H9 (cell line): ENCODE results near the gene KPTN. TPM values are rescaled to one million over a fixed set of nuclear protein-coding genes. Genes with fewer than 3 reads are reported as not detected.

Source experiments
- DNase-seq: peaks from one replicate; pipeline ENCODE4 v3.0.0-alpha.2; 2017
- H2AFZ ChIP-seq: one replicate; pipeline ENCODE4 v1.6.1; 2013; ENCODE audit warnings: mild to moderate bottlenecking, low read length, control low read depth, moderate library complexity
- H2AK5ac ChIP-seq: 2 replicates; pipeline ENCODE4 v1.6.1; 2013; ENCODE audit warnings: low read length, control low read depth, mixed read lengths; ENCODE audit not compliant: insufficient read length
- H2BK120ac ChIP-seq: one replicate; pipeline ENCODE4 v1.6.1; 2013; ENCODE audit warnings: low read depth, mild to moderate bottlenecking, low read length, control low read depth, inconsistent platforms; ENCODE audit not compliant: poor library complexity, severe bottlenecking
- H2BK12ac ChIP-seq: 2 replicates; pipeline ENCODE4 v1.6.1; 2013; ENCODE audit warnings: low read length, control low read depth, mixed read lengths, low read depth; ENCODE audit not compliant: insufficient read length
- H2BK15ac ChIP-seq: 2 replicates; pipeline ENCODE4 v1.6.1; 2013; ENCODE audit warnings: low read depth, low read length, control low read depth
- H2BK20ac ChIP-seq: one replicate; pipeline ENCODE4 v1.6.1; 2013; ENCODE audit warnings: low read depth, mild to moderate bottlenecking, low read length, control low read depth, inconsistent platforms; ENCODE audit not compliant: poor library complexity, severe bottlenecking
- H2BK5ac ChIP-seq: 2 replicates; pipeline ENCODE4 v1.6.1; 2013; ENCODE audit warnings: low read length, control low read depth, mixed read lengths; ENCODE audit not compliant: insufficient read length
- H3K14ac ChIP-seq: 2 replicates; pipeline ENCODE4 v1.6.1; 2013; ENCODE audit warnings: low read length, control low read depth; ENCODE audit not compliant: insufficient read depth
- H3K18ac ChIP-seq: 2 replicates; pipeline ENCODE4 v1.6.1; 2013; ENCODE audit warnings: low read depth, mild to moderate bottlenecking, mixed read lengths, low read length, control low read depth; ENCODE audit not compliant: insufficient read length
- H3K23ac ChIP-seq: 2 replicates; pipeline ENCODE4 v1.6.1; 2013; ENCODE audit warnings: low read length, control low read depth, mixed read lengths, low read depth; ENCODE audit not compliant: insufficient read length
- H3K23me2 ChIP-seq: 2 replicates; pipeline ENCODE4 v1.6.1; 2013; ENCODE audit warnings: low read depth, mild to moderate bottlenecking, mixed read lengths, low read length, control low read depth; ENCODE audit not compliant: insufficient read length, poor library complexity, severe bottlenecking
- H3K27ac ChIP-seq: 2 replicates; pipeline ENCODE4 v1.5.1; 2013; ENCODE audit warnings: low read length, control low read depth, mixed read lengths, low read depth; ENCODE audit not compliant: insufficient read length
- H3K27me3 ChIP-seq: 2 replicates; pipeline ENCODE4 v1.6.1; 2013; ENCODE audit warnings: low read length, control low read depth, inconsistent platforms; ENCODE audit not compliant: insufficient read depth
- H3K4ac ChIP-seq: 2 replicates; pipeline ENCODE4 v1.6.1; 2013; ENCODE audit warnings: low read depth, mild to moderate bottlenecking, control low read depth, inconsistent platforms, low read length, moderate library complexity
- H3K4me1 ChIP-seq: 2 replicates; pipeline ENCODE4 v1.6.1; 2013; ENCODE audit warnings: low read length, control low read depth, inconsistent platforms; ENCODE audit not compliant: insufficient read depth
- H3K4me2 ChIP-seq: 2 replicates; pipeline ENCODE4 v1.6.1; 2013; ENCODE audit warnings: low read length, control low read depth, mixed read lengths; ENCODE audit not compliant: insufficient read length, insufficient read depth
- H3K56ac ChIP-seq: 2 replicates; pipeline ENCODE4 v1.6.1; 2013; ENCODE audit warnings: low read depth, mild to moderate bottlenecking, mixed read lengths, low read length, control low read depth; ENCODE audit not compliant: insufficient read length
- H3K79me1 ChIP-seq: 2 replicates; pipeline ENCODE4 v1.6.1; 2013; ENCODE audit warnings: low read depth, mild to moderate bottlenecking, moderate library complexity, low read length, control low read depth, inconsistent platforms; ENCODE audit not compliant: insufficient read depth, poor library complexity, severe bottlenecking
- H3K79me2 ChIP-seq: 2 replicates; pipeline ENCODE4 v1.6.1; 2013; ENCODE audit warnings: low read length, control low read depth, inconsistent platforms; ENCODE audit not compliant: insufficient read depth
- H3K9ac ChIP-seq: 2 replicates; pipeline ENCODE4 v1.6.1; 2013; ENCODE audit warnings: low read length, control low read depth, mixed read lengths; ENCODE audit not compliant: insufficient read length; ENCODE audit errors: extremely low read depth
- H3K9me3 ChIP-seq: one replicate; pipeline ENCODE4 v1.6.1; 2013; ENCODE audit warnings: low read depth, low read length, inconsistent platforms; ENCODE audit not compliant: control insufficient read depth
- H3T11ph ChIP-seq: one replicate; pipeline ENCODE4 v1.6.1; 2013; ENCODE audit warnings: mild to moderate bottlenecking, low read length, control low read depth, inconsistent platforms
- H4K20me1 ChIP-seq: one replicate; pipeline ENCODE4 v1.6.1; 2013; ENCODE audit not compliant: control insufficient read depth, insufficient read length, insufficient read depth
- H4K5ac ChIP-seq: 2 replicates; pipeline ENCODE4 v1.6.1; 2013; ENCODE audit warnings: low read depth, mild to moderate bottlenecking, mixed read lengths, low read length, control low read depth; ENCODE audit not compliant: insufficient read length
- H4K8ac ChIP-seq: replicated peaks from 2 replicates; pipeline ENCODE4 v1.6.1; 2013; ENCODE audit warnings: low read length, control low read depth, mixed read lengths, low read depth; ENCODE audit not compliant: insufficient read length
- H4K91ac ChIP-seq: 2 replicates; pipeline ENCODE4 v1.6.1; 2013; ENCODE audit warnings: low read depth, mild to moderate bottlenecking, moderate library complexity, mixed read lengths, low read length, control low read depth; ENCODE audit not compliant: insufficient read length
- H3K27ac Mint-ChIP-seq, 3 experiments: 2 replicates in 2 of 3; 3 replicates in 1 of 3; pipeline ENCODE4 v1.8.0; 2020 to 2021; ENCODE audit warnings: mixed read lengths in 3 of 3, mild to moderate bottlenecking in 1 of 3, moderate library complexity in 1 of 3
- H3K27me3 Mint-ChIP-seq: 2 replicates; pipeline ENCODE4 v1.8.0; 2021; ENCODE audit warnings: low read depth, mild to moderate bottlenecking, moderate library complexity, mixed read lengths
- H3K36me3 Mint-ChIP-seq, 3 experiments: 2 replicates in 2 of 3; 3 replicates in 1 of 3; pipeline ENCODE4 v1.8.0; 2020 to 2021; ENCODE audit warnings: low read depth in 3 of 3, mixed read lengths in 3 of 3; ENCODE audit not compliant: insufficient read depth in 1 of 3
- H3K4me1 Mint-ChIP-seq, 2 experiments: 2 replicates each; pipeline ENCODE4 v1.8.0; 2020; ENCODE audit warnings: mixed read lengths in 2 of 2
- H3K4me3 Mint-ChIP-seq, 2 experiments: 2 replicates in 1 of 2; 3 replicates in 1 of 2; pipeline ENCODE4 v1.8.0; 2020 to 2021; ENCODE audit warnings: mild to moderate bottlenecking in 2 of 2, mixed read lengths in 2 of 2, moderate library complexity in 1 of 2
- H3K9me3 Mint-ChIP-seq, 2 experiments: 2 replicates in 1 of 2; 3 replicates in 1 of 2; pipeline ENCODE4 v1.8.0; 2020; ENCODE audit warnings: mild to moderate bottlenecking in 2 of 2, mixed read lengths in 2 of 2, moderate library complexity in 1 of 2
- WGBS: extraction: QIAGEN DNeasy Blood & Tissue Kit; methylation state at CpG from one replicate; pipeline ENCODE4 v1.1.7; 2013; ENCODE audit warnings: missing lambda C conversion rate, low lambda C conversion rate, mixed read lengths; ENCODE audit not compliant: insufficient read length; ENCODE audit errors: extremely low coverage; 5-methylcytosine and 5-hydroxymethylcytosine counted together
- total RNA-seq: library from RNA; stranded (reverse); gene quantifications from 2 replicates; pipeline ENCODE4 v1.2.1, GENCODE V29; 2021
- TF ChIP-seq, protein P1 (sequence below): fragments of 200-600 bp; sonication (generic); conservative IDR thresholded peaks from 3 replicates; pipeline ENCODE4 v1.8.0; 2021; ENCODE audit warnings: antibody characterized with exemption, mild to moderate bottlenecking

The KPTN gene
- total RNA-seq, 1 experiment from 2014 or later: 35.4 TPM

DNA sequence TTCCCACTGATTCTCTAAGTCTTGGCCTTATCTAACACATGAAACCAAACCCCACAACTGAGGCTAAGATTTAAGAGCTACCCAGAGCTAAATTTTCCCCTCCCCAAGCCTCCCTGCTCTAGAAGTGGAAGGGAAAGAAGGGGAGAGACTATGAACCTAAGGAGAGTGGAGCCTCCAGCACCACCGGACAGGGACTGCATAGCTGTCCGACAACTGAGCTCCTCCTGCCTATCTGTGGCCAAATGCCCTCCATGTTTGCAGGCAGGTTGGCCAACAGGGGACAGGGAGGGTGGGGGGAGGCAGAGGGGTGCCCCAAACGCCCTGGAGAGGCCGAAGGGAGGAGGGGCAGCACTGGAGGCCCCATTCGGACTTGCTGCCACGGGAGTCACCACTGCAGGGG, 36.8 kb upstream of the KPTN start:
- Histone ChIP-seq H3K79me1 (no peaks in the 10 kb centered on the region), H3K4ac (no peak overlapping the region), H3K14ac (no peak overlapping the region; the same call in 1 of the 2 replicates), H4K8ac (no peak overlapping the region), H3K56ac (no peak overlapping the region), H3K18ac (no peak overlapping the region), H4K20me1 (no peaks in the 10 kb centered on the region), H4K91ac (no peak overlapping the region), H3T11ph (no peak overlapping the region), H2BK15ac (no peak overlapping the region), H2BK20ac (no peak overlapping the region), H3K27me3 (no peaks in the 10 kb centered on the region), H2BK5ac (no peak overlapping the region), H2AK5ac (no peak overlapping the region), H2BK12ac (no peak overlapping the region), H3K4me1 (no peaks in the 10 kb centered on the region), H3K23me2 (no peaks in the 10 kb centered on the region), H3K4me2 (no peak overlapping the region), H2AFZ (no peak overlapping the region), H4K5ac (no peak overlapping the region), H3K23ac (no peak overlapping the region), H3K27ac (no peak overlapping the region), H3K9me3 (no peaks in the 10 kb centered on the region), H3K9ac (no peak overlapping the region), H3K79me2 (no peaks in the 10 kb centered on the region), H2BK120ac (no peak overlapping the region)
- H3K9me3 Mint-ChIP-seq: no peaks in the 10 kb centered on the region
- WGBS: no CpG with 5 or more reads among the region's 6 CpGs
- TF ChIP-seq, protein P1, sequence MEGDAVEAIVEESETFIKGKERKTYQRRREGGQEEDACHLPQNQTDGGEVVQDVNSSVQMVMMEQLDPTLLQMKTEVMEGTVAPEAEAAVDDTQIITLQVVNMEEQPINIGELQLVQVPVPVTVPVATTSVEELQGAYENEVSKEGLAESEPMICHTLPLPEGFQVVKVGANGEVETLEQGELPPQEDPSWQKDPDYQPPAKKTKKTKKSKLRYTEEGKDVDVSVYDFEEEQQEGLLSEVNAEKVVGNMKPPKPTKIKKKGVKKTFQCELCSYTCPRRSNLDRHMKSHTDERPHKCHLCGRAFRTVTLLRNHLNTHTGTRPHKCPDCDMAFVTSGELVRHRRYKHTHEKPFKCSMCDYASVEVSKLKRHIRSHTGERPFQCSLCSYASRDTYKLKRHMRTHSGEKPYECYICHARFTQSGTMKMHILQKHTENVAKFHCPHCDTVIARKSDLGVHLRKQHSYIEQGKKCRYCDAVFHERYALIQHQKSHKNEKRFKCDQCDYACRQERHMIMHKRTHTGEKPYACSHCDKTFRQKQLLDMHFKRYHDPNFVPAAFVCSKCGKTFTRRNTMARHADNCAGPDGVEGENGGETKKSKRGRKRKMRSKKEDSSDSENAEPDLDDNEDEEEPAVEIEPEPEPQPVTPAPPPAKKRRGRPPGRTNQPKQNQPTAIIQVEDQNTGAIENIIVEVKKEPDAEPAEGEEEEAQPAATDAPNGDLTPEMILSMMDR: no peak
- H3K27ac Mint-ChIP-seq: no peak overlapping the region
- H3K27me3 Mint-ChIP-seq: peaks cover 2% of the 10 kb centered on the region
- peaks cover 5 to 18% of the 10 kb centered on the region in 2 experiments; a peak in 3 of 4 replicates for H3K4me1 Mint-ChIP-seq
- no peak for DNase-seq
- H3K36me3 Mint-ChIP-seq: no peaks in the 10 kb centered on the region; a peak in 1 of 7 replicates
- H3K4me3 Mint-ChIP-seq: no peak overlapping the region
